A549 (cell line): ENCODE data around the gene DNAJB13.
"Not testable (repeated sequence)": the region's sequence is repeated elsewhere in the genome, so short reads cannot be mapped to it uniquely, and the experiment has no call there.

Source experiments
- ESRRA ChIP-seq: fragments of 150-350 bp; IDR thresholded peaks from 2 replicates; pipeline ENCODE4 v1.6.1; 2014; ENCODE audit warnings: mild to moderate bottlenecking, low read length, borderline replicate concordance
- PBX3 ChIP-seq: IDR thresholded peaks from 2 replicates; pipeline ENCODE4 v1.6.1; 2012
- POLR2A ChIP-seq: IDR thresholded peaks from 2 replicates; pipeline ENCODE4 v1.6.1; 2012; ENCODE audit warnings: mild to moderate bottlenecking, low read length
- TF ChIP-seq, protein P1 (sequence below): fragments of 250-450 bp; sonication (Bioruptor Pico); IDR thresholded peaks from 2 replicates; pipeline ENCODE4 v1.5.0; 2020; ENCODE audit warnings: low read depth, mild to moderate bottlenecking, moderate library complexity
- TF ChIP-seq, protein P2 (sequence below): fragments of >200 bp; sonication (Bioruptor Twin); formaldehyde crosslinking; IDR thresholded peaks from 3 replicates; pipeline ENCODE4 v1.5.1; 2016

DNA sequence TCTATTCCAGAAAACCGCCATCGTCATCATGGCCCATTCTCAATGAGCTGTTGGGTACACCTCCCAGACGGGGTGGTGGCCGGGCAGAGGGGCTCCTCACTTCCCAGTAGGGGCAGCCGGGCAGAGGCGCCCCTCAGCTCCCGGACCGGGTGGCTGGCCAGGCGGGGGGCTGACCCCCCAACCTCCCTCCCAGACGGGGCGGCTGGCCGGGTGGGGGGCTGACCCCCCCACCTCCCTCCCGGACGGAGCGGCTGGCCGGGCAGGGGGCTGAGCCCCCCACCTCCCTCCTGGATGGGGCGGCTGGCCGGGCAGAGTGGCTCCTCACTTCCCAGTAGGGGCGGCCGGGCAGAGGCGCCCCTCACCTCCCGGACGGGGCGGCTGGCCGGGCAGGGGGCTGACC, 14.8 kb upstream of the DNAJB13 start:
- TF ChIP-seq, protein P1, sequence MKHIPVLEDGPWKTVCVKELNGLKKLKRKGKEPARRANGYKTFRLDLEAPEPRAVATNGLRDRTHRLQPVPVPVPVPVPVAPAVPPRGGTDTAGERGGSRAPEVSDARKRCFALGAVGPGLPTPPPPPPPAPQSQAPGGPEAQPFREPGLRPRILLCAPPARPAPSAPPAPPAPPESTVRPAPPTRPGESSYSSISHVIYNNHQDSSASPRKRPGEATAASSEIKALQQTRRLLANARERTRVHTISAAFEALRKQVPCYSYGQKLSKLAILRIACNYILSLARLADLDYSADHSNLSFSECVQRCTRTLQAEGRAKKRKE (CRISPR knock-in tag) = not testable (repeated sequence)
- not testable (repeated sequence) for TF ChIP-seq POLR2A, PBX3, ESRRA
- TF ChIP-seq, protein P2, sequence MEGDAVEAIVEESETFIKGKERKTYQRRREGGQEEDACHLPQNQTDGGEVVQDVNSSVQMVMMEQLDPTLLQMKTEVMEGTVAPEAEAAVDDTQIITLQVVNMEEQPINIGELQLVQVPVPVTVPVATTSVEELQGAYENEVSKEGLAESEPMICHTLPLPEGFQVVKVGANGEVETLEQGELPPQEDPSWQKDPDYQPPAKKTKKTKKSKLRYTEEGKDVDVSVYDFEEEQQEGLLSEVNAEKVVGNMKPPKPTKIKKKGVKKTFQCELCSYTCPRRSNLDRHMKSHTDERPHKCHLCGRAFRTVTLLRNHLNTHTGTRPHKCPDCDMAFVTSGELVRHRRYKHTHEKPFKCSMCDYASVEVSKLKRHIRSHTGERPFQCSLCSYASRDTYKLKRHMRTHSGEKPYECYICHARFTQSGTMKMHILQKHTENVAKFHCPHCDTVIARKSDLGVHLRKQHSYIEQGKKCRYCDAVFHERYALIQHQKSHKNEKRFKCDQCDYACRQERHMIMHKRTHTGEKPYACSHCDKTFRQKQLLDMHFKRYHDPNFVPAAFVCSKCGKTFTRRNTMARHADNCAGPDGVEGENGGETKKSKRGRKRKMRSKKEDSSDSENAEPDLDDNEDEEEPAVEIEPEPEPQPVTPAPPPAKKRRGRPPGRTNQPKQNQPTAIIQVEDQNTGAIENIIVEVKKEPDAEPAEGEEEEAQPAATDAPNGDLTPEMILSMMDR = not testable (repeated sequence)
